ENCODE measurements around the gene ABO. TPM values are rescaled to one million over a fixed set of nuclear protein-coding genes. Genes with fewer than 3 reads are reported as not detected.
"Not testable (repeated sequence)": the region's sequence is repeated elsewhere in the genome, so short reads cannot be mapped to it uniquely, and the experiment has no call there.

The ABO gene
- total and polyA plus RNA-seq, 2 donors, result 0.14 to 1.3 TPM

DNA sequence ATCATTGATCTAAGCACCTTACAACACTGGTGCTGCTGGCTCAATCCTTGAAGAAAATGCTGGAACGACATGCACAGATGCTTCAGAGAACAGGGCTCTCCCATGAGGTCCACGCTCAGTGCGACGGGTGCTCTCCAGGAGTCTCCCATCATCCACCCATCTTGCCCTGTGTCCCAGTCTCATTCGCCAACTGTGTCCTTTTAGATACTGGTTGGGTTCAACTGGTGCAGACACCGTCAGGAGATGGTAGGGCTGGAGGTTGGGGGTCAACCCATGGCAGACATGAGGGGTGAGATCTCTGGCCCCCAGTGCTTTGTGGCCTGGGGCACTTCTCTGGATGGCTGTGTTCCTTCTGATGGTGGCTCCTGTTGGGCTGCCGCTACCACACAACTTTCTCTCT is 64.4 kb downstream of the ABO start:
- no peaks in the 10 kb centered on the region for H3K9me3 ChIP-seq (ENCODE audit: control insufficient read depth in 2 of 2, insufficient read depth in 1 of 2, low read length in 1 of 2)
- WGBS, result 96% methylated on average over 7 of the region's 7 CpGs
- H3K27ac ChIP-seq (ENCODE audit: low read depth in 1 of 2, low read length in 1 of 2), result no peak overlapping the region
- H3K36me3 ChIP-seq (ENCODE audit: control insufficient read depth in 2 of 2, insufficient read depth in 2 of 2, low read length in 1 of 2), result no peaks in the 10 kb centered on the region
- H3K4me1 ChIP-seq (ENCODE audit: control insufficient read depth in 2 of 2, insufficient read depth in 2 of 2, low read length in 2 of 2), result no peaks in the 10 kb centered on the region
- H3K4me3 ChIP-seq (ENCODE audit: low read length in 2 of 2), result no peak overlapping the region
- no peak for DNase-seq (ENCODE audit: low read depth in 6 of 9, low spot score in 9 of 9)
- peaks cover 0 to 4% of the 10 kb centered on the region in 2 donors for H3K27me3 ChIP-seq (ENCODE audit: control insufficient read depth in 2 of 2, insufficient read depth in 1 of 2, low read length in 1 of 2)

DNA sequence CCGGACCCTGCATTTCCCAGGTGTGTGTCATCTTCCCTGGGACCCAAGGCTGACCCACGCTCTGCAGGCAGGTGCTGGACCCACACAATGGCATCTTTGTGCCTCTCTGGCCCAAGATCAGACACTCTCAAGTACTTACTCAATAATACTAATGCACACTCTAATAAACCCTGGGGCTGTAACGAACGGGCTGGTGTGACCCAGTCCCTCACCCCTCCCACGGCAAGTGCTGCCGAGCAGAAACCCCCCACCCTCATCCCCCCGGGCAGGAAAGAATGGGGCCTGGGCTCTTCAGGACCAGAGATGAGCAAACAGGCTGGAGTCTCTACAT is 64.8 kb downstream of the ABO start:
- H3K36me3 ChIP-seq (ENCODE audit: control insufficient read depth in 2 of 2, insufficient read depth in 2 of 2, low read length in 1 of 2), result no peaks in the 10 kb centered on the region
- H3K4me3 ChIP-seq (ENCODE audit: low read length in 2 of 2), result no peak overlapping the region
- no peak for DNase-seq (ENCODE audit: low read depth in 6 of 9, low spot score in 9 of 9)
- H3K4me1 ChIP-seq (ENCODE audit: control insufficient read depth in 2 of 2, insufficient read depth in 2 of 2, low read length in 2 of 2), result no peaks in the 10 kb centered on the region
- no peaks in the 10 kb centered on the region for H3K9me3 ChIP-seq (ENCODE audit: control insufficient read depth in 2 of 2, insufficient read depth in 1 of 2, low read length in 1 of 2)
- H3K27me3 ChIP-seq (ENCODE audit: control insufficient read depth in 2 of 2, insufficient read depth in 1 of 2, low read length in 1 of 2), result peaks cover 0 to 4% of the 10 kb centered on the region in 2 donors
- 79% methylated on average over 7 of the region's 7 CpGs for WGBS
- no peak overlapping the region for H3K27ac ChIP-seq (ENCODE audit: low read depth in 1 of 2, low read length in 1 of 2)

DNA sequence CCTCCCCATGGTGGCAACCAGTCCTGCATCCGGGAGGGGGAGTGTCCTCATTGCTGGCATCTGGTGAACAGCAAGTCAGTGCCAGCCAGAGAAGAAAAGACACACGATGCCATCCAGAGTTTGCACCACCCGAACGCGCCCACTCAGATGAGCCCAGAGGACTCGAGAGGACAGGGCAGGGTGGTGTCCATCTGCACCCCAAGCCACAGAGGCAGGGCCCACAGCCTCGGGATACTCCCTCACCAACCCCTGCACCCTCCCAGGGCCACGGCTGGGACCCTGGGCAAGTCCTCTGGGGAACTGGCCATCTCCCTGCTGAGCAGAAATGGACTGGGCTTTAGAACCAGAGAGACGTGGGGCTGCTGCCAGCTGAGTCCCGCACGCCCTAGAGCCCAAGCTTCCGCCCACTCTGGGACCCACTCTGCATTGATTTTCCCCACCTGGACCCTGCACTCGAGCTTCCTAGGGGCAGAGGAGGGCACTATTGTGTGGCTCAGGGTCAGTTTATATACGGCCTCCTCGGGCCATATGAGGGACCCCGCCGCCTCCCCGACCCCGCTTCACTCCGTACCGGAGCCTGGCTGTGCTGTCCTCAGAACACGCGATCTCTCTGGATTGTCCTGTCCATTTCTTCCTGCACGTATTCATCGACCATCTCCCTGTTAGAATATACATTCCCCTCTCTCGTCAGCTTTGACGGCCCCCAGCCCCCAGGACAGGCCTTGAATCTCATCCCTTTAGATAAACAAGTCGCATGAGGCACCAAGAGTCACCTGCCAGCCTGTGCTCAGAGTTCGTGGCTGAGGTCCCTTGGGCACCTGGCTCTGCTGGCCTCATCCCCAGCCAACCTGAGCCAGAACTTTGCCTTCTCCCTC is 65.4 kb downstream of the ABO start:
- not testable (repeated sequence) for H3K4me3 ChIP-seq (ENCODE audit: low read length in 2 of 2); H3K9me3 ChIP-seq (ENCODE audit: control insufficient read depth in 2 of 2, insufficient read depth in 1 of 2, low read length in 1 of 2); H3K36me3 ChIP-seq (ENCODE audit: control insufficient read depth in 2 of 2, insufficient read depth in 2 of 2, low read length in 1 of 2); H3K27ac ChIP-seq (ENCODE audit: low read depth in 1 of 2, low read length in 1 of 2); DNase-seq (ENCODE audit: low read depth in 6 of 9, low spot score in 9 of 9); H3K27me3 ChIP-seq (ENCODE audit: control insufficient read depth in 2 of 2, insufficient read depth in 1 of 2, low read length in 1 of 2); H3K4me1 ChIP-seq (ENCODE audit: control insufficient read depth in 2 of 2, insufficient read depth in 2 of 2, low read length in 2 of 2)
- WGBS, result 88% methylated on average over 29 of the region's 29 CpGs

DNA sequence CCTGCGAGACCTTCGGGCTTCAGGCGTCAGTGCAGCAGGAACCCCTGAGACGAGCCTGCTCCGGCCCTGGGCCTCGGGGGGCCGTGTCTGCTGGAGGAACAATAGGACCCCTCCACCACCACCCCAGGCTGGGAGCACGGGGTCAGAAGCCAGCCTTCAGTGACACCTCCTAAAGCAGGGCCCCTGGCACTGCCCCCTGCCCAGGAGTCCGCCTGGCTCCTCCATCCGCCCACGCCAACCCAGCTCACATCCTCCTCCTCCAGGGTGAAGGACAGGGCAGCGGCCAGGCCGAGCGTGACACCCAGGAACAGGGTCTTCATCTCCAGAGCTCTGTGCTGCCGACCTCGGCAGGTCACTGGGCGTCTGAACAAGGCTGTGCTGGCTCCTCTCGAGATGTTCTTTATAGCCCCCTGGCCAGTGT is 66.1 kb downstream of the ABO start, which contains the start of gene OBP2B:
Gene OBP2B, minus strand, starts transcription at position 371 of the 421 bp plus-strand sequence. Its CDS starts 51 bp downstream, at position 320.
- WGBS, result 95% methylated on average over 14 of the region's 18 CpGs
- H3K4me3 ChIP-seq (ENCODE audit: low read length in 2 of 2); H3K9me3 ChIP-seq (ENCODE audit: control insufficient read depth in 2 of 2, insufficient read depth in 1 of 2, low read length in 1 of 2); DNase-seq (ENCODE audit: low read depth in 6 of 9, low spot score in 9 of 9); H3K36me3 ChIP-seq (ENCODE audit: control insufficient read depth in 2 of 2, insufficient read depth in 2 of 2, low read length in 1 of 2); H3K4me1 ChIP-seq (ENCODE audit: control insufficient read depth in 2 of 2, insufficient read depth in 2 of 2, low read length in 2 of 2); H3K27ac ChIP-seq (ENCODE audit: low read depth in 1 of 2, low read length in 1 of 2); H3K27me3 ChIP-seq (ENCODE audit: control insufficient read depth in 2 of 2, insufficient read depth in 1 of 2, low read length in 1 of 2): not testable (repeated sequence)

DNA sequence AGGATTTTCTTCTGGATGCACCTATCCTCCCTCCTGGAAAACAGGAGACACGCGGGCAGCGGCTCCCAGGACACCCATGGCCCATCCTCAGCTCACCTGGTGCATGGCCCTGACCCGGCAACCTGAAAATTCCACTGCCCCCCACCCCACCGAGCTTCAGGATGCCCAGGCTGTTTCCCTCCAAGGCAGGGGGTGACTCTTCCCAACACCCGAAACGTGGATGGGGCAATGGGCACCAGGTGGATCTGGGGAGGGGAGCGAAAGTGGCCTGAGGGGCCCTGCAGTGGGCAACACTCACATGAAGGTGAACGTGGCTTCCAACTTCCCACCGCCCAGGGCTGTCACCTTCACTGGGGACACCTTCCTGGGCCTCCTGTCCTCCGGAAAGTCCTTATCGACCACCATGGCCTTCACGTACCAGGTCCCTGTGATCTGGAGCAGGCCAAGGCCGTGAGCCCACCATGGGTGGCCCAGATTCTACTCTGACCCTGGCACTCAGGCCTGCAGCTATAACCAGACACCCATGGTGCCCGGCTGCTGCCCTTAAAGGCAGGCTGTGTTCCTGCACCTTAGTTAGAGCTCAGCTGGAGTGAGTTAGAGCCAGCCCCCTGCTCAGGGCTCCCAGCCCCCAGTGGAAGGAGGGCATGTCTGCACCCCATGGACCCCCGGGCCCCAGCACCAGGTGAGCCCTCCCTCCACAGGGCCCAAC is 66.7 kb downstream of the ABO start:
- not testable (repeated sequence) for DNase-seq (ENCODE audit: low read depth in 6 of 9, low spot score in 9 of 9); H3K4me3 ChIP-seq (ENCODE audit: low read length in 2 of 2); H3K4me1 ChIP-seq (ENCODE audit: control insufficient read depth in 2 of 2, insufficient read depth in 2 of 2, low read length in 2 of 2); H3K27ac ChIP-seq (ENCODE audit: low read depth in 1 of 2, low read length in 1 of 2); H3K36me3 ChIP-seq (ENCODE audit: control insufficient read depth in 2 of 2, insufficient read depth in 2 of 2, low read length in 1 of 2); H3K9me3 ChIP-seq (ENCODE audit: control insufficient read depth in 2 of 2, insufficient read depth in 1 of 2, low read length in 1 of 2); H3K27me3 ChIP-seq (ENCODE audit: control insufficient read depth in 2 of 2, insufficient read depth in 1 of 2, low read length in 1 of 2)
- 95% methylated on average over 13 of the region's 16 CpGs for WGBS

DNA sequence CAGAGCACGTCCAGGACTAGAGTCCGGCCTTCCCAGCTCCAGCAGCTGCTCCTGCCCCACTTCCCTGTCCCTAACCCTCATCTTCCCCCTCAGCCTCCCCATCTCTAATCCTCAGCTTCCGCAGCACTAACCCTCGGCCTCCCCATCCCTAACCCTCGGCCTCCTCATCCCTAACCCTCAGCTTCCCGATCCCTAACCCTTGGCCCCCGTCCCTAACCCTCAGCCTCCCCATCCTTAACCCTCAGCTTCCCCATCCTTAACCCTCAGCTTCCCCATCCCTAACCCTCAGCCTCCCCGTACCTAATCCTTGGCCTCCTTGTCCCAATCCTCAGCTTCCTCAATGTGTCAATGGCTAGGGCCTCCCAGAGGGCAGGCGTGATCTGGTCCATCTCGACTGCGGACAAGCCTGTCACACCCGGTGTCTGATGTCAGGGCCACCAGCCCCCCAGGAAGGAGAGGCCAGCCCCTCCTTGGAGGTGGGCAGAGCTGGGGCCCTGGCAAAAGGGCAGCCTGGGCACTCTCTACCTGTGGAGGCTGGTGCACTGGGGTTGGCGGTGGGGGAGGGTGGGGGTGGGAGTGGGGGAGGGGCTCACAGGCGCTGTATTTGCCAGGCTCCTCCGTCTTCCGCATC is 67.3 kb downstream of the ABO start:
- DNase-seq (ENCODE audit: low read depth in 6 of 9, low spot score in 9 of 9), result no peak
- 92% methylated on average over 16 of the region's 16 CpGs for whole genome bisulfite sequencing
- Histone ChIP-seq H3K36me3 (ENCODE audit: control insufficient read depth in 2 of 2, insufficient read depth in 2 of 2, low read length in 1 of 2) (no peaks in the 10 kb centered on the region), H3K4me3 (ENCODE audit: low read length in 2 of 2) (no peak overlapping the region), H3K4me1 (ENCODE audit: control insufficient read depth in 2 of 2, insufficient read depth in 2 of 2, low read length in 2 of 2) (no peaks in the 10 kb centered on the region), H3K27me3 (ENCODE audit: control insufficient read depth in 2 of 2, insufficient read depth in 1 of 2, low read length in 1 of 2) (peaks cover 0 to 4% of the 10 kb centered on the region in 2 donors), H3K9me3 (ENCODE audit: control insufficient read depth in 2 of 2, insufficient read depth in 1 of 2, low read length in 1 of 2) (no peaks in the 10 kb centered on the region), H3K27ac (ENCODE audit: low read depth in 1 of 2, low read length in 1 of 2) (no peak overlapping the region)

DNA sequence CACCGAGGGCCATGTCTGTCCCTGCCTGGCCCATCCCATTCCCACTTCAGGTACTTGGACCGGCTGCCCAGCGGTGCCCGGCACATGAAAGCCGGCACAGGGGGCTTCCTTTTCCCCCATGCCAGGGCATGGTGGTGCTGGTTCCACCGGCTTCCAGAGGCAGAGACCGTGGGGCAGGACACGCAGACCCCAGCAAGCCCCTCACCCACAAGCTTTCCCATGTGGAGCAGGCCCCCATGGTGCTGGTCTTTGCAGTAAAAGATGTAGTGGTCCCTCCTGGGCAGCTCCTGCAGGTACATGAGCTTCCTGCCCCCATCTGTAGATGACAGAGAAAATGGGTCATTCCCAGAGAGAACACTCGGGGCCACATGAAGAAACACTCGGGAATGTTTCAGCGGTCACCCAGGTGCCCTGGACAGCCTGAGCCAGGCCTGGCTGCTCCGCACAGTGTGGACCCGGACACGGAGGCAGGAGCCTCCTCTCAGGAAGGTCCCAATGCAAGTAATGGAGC is 67.9 kb downstream of the ABO start:
- peaks cover 0 to 4% of the 10 kb centered on the region in 2 donors for H3K27me3 ChIP-seq (ENCODE audit: control insufficient read depth in 2 of 2, insufficient read depth in 1 of 2, low read length in 1 of 2)
- WGBS, result 94% methylated on average over 14 of the region's 14 CpGs
- no peak for DNase-seq (ENCODE audit: low read depth in 6 of 9, low spot score in 9 of 9)

DNA sequence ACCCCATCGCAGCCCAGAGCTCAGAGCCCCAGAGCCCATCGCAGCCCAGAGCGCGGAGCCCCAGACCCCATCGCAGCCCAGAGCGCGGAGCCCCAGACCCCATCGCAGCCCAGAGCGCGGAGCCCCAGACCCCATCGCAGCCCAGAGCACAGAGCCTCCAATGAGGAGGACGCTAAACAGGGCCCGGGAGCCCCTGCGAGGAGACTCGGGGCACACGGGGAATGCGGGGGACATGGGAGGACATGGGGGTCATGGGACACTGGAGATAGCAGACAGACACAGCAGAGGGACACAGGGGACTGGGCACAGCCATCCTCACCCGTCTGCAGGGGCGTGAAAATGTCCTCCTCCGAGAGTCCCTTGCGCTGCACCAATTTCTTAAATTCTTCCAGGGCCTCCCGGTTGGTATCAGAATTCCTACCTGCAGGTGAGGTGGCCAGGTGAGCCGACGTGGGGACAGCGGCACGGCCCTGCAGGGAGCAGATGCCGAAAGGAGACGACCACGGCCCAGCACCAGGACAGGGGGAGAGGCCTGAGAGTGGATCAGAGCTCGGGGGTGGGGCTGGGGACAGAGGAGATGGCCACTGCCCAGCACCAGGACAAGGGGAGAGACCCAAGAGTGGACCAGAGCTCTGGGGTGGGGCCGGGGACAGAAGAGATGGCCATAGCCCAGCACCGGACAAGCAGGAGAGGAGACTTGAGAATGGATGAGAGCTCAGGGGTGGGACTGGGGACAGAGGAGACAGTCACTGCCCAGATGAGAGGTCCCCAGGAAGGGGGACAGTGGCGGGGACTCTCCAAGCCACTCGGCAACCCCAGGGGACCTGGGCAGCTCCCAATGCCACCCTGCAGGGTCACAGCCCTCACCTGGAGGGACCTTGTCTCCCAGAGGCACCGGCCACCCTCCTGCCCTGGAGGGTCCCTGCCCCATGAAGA is 68.7 kb downstream of the ABO start:
- Histone ChIP-seq H3K36me3 (ENCODE audit: control insufficient read depth in 2 of 2, insufficient read depth in 2 of 2, low read length in 1 of 2) (no peaks in the 10 kb centered on the region), H3K27ac (ENCODE audit: low read depth in 1 of 2, low read length in 1 of 2) (no peak overlapping the region), H3K27me3 (ENCODE audit: control insufficient read depth in 2 of 2, insufficient read depth in 1 of 2, low read length in 1 of 2) (peaks cover 0 to 10% of the 10 kb centered on the region in 2 donors), H3K4me3 (ENCODE audit: low read length in 2 of 2) (no peak overlapping the region), H3K4me1 (ENCODE audit: control insufficient read depth in 2 of 2, insufficient read depth in 2 of 2, low read length in 2 of 2) (no peaks in the 10 kb centered on the region), H3K9me3 (ENCODE audit: control insufficient read depth in 2 of 2, insufficient read depth in 1 of 2, low read length in 1 of 2) (no peaks in the 10 kb centered on the region)
- no peak for DNase-seq (ENCODE audit: low read depth in 6 of 9, low spot score in 9 of 9)
- 92% methylated on average over 35 of the region's 35 CpGs for WGBS

More for the DNA sequence above, 67.9 kb downstream of the ABO start:
- Histone ChIP-seq H3K27ac (ENCODE audit: low read depth in 1 of 2, low read length in 1 of 2) (no peak overlapping the region), H3K36me3 (ENCODE audit: control insufficient read depth in 2 of 2, insufficient read depth in 2 of 2, low read length in 1 of 2) (no peaks in the 10 kb centered on the region), H3K4me1 (ENCODE audit: control insufficient read depth in 2 of 2, insufficient read depth in 2 of 2, low read length in 2 of 2) (no peaks in the 10 kb centered on the region), H3K4me3 (ENCODE audit: low read length in 2 of 2) (no peak overlapping the region), H3K9me3 (ENCODE audit: control insufficient read depth in 2 of 2, insufficient read depth in 1 of 2, low read length in 1 of 2) (no peaks in the 10 kb centered on the region)

All from thymus (tissue), 11 donors.